Measurements from ENCODE around the gene NFX1.

NFX1 gene

GRCh38 chr9:33415501-33416038 is 125.3 kb downstream of the NFX1 start:
- no peak for TF ChIP-seq FOXP2 (optimal IDR thresholded peaks at IDR 0.05; ENCODE audit: borderline replicate concordance, extremely low read depth, extremely low read length, insufficient read depth)

GRCh38 chr9:33416996-33417395 is 126.7 kb downstream of the NFX1 start:
- TF ChIP-seq FOXP2 (optimal IDR thresholded peaks at IDR 0.05; ENCODE audit: borderline replicate concordance, extremely low read depth, extremely low read length, insufficient read depth) = no peak
- TF ChIP-seq SIN3A (IDR thresholded peaks at IDR 0.05; ENCODE audit: borderline replicate concordance, insufficient read depth, low read length) = no peak
- no peak for TF ChIP-seq REST (IDR thresholded peaks at IDR 0.05; ENCODE audit: insufficient read depth in 1 of 2, low read depth in 2 of 2, low read length in 2 of 2)
- no peak for TF ChIP-seq POLR2AphosphoS5 (IDR thresholded peaks at IDR 0.05; ENCODE audit: low read depth, low read length)
- TF ChIP-seq TAF1 (IDR thresholded peaks at IDR 0.05; ENCODE audit: borderline replicate concordance, insufficient read depth, low read length) = no peak

GRCh38 chr9:33418090-33418489 is 127.8 kb downstream of the NFX1 start:
- no peak for TF ChIP-seq REST (IDR thresholded peaks at IDR 0.05; ENCODE audit: insufficient read depth in 1 of 2, low read depth in 2 of 2, low read length in 2 of 2)
- TF ChIP-seq SIN3A (IDR thresholded peaks at IDR 0.05; ENCODE audit: borderline replicate concordance, insufficient read depth, low read length) = no peak
- TF ChIP-seq TAF1 (IDR thresholded peaks at IDR 0.05; ENCODE audit: borderline replicate concordance, insufficient read depth, low read length) = no peak
- no peak for TF ChIP-seq FOXP2 (optimal IDR thresholded peaks at IDR 0.05; ENCODE audit: borderline replicate concordance, extremely low read depth, extremely low read length, insufficient read depth)
- no peak for TF ChIP-seq POLR2AphosphoS5 (IDR thresholded peaks at IDR 0.05; ENCODE audit: low read depth, low read length)

- TF ChIP-seq SIN3A (IDR thresholded peaks at IDR 0.05; ENCODE audit: borderline replicate concordance, insufficient read depth, low read length) = no peak
Observed at GRCh38 chr9:33419708-33420303, 129.5 kb downstream of the NFX1 start.

Measured in PFSK-1 (cell line).